UCSD-AML1 (cell line): ENCODE data around the gene NCKIPSD.
"Not testable (repeated sequence)": the region's sequence is repeated elsewhere in the genome, so short reads cannot be mapped to it uniquely, and the experiment has no call there.

ENCODE experiments used
- DNase-seq: peaks from one replicate; lab custom pipeline; 2025; ENCODE audit not compliant: unreplicated experiment; lab: John Stamatoyannopoulos, UW

The NCKIPSD gene

DNA sequence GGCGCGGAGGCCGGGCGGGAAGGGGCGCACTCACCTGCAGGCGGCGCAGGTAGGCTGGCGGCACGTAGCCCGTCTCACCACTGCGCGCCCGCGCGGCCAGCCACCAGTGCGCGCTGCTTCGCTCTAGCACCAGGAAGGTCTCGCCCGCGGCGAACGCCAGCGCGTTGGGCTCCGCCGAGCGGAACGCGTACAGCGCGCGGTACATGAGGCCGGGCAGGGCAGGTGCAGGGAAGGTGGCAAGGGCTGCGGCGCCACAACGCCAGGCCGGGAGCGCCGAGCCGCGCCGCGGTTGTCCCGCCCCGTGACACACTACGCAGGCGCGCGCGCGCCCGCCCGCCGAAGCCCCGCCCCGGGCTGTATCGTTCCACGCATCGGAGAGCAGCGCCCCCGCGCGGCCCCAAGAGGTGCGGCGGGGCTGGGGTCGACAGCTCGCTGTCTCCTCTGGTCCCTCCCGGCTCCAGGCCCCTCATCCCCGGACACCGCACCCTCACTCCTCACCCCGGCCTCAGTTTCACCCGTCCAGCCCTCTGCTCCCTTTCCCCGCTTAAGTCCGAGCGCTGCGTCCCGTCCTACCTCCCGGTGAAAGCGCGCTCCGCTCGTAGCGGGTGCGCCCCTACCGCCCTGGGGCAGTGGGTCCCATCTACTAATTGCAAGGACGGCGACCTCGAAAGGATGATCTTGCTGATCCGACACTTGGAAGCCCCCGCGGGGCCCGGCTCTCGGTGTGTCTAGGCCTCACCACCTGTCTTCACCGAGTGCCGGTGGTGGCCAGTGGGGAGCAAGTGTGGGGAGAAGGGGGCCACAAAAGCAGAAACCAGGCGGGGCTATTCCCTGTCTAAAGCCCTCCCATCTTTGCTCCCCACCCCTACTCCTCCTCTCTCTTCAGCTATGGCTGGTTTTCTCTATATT is at the start of gene NCKIPSD:
TSS of gene NCKIPSD (minus strand) at position 313 of the 909 bp plus-strand sequence. CDS start at position 205, 108 bp downstream.
- peak; percentile 91 for DNase-seq

DNA sequence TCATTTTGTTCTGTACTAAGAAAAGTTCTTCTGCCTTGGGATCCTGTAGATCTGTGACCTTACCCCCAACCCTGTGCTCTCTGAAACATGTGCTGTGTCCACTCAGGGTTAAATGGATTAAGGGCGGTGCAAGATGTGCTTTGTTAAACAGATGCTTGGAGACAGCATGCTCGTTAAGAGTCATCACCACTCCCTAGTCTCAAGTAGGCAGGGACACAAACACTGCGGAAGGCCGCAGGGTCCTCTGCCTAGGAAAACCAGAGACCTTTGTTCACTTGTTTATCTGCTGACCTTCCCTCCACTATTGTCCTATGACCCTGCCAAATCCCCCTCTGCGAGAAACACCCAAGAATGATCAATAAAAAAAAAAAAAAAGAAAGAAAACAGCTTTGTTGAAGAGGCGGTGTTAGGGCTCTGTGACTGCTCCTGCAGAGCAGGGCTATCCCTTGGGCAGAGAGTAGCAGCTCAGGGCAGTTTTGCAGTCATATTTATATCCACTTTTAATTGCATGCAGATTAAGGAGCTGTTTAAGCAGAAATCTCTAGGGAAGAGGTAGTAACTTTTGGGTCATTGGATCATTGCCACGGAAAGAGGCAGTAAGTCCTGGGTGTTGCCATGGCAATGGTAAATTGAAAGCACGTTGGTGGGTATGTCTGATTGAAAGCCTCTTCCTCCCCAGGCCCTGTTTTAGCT is 49.5 kb upstream of the NCKIPSD start:
- not testable (repeated sequence) for DNase-seq

DNA sequence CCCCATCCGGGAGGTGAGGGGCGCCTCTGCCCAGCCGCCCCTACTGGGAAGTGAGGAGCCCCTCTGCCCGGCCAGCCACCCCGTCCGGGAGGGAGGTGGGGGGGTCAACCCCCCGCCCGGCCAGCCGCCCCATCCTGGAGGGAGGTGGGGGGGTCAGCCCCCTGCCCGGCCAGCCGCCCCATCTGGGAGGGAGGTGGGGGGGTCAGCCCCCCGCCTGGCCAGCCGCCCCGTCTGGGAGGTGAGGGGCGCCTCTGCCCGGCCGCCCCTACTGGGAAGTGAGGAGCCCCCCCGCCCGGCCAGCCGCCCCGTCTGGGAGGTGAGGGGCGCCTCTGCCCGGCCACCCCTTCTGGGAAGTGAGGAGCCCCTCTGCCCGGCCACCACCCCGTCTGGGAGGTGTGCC is 48.8 kb upstream of the NCKIPSD start:
- not testable (repeated sequence) for DNase-seq

DNA sequence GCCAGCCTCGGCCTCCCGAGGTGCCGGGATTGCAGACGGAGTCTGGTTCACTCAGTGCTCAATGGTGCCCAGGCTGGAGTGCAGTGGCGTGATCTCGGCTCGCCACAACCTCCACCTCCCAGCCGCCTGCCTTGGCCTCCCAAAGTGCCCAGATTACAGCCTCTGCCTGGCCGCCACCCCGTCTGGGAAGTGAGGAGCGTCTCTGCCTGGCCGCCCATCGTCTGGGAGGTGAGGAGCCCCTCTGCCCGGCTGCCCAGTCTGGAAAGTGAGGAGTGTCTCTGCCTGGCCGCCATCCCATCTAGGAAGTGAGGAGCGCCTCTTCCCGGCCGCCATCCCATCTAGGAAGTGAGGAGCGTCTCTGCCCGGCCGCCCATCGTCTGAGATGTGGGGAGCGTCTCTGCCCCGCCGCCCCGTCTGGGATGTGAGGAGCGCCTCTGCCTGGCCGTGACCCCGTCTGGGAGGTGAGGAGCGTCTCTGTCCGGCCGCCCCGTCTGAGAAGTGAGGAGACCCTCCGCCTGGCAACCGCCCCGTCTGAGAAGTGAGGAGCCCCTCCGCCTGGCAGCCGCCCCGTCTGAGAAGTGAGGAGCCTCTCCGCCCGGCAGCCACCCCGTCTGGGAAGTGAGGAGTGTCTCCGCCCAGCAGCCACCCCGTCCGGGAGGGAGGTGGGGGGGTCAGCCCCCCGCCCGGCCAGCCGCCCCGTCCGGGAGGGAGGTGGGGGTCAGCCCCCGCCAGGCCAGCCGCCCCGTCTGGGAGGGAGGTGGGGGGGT is 48.2 kb upstream of the NCKIPSD start:
- DNase-seq = not testable (repeated sequence)

DNA sequence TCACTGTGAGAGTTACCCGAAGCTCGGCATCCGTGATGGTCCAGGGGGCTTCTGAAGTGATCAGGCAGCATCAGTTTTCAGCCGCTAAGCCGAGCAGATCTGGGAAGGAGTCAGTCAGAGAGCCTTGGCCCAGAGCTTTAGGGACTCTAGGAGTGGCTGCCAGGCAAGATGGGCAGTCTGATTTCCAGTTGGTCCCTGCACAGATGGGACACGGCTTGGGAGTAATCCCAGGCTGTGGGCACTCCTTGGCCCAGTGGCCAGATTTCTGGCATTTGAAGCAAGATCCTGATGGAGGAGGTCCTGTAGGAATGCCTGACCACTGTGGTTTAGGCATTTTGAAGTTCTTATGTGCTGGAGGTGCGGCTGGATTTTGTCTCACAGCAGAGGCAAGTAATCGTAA is 41.8 kb upstream of the NCKIPSD start:
- DNase-seq = no peak

DNA sequence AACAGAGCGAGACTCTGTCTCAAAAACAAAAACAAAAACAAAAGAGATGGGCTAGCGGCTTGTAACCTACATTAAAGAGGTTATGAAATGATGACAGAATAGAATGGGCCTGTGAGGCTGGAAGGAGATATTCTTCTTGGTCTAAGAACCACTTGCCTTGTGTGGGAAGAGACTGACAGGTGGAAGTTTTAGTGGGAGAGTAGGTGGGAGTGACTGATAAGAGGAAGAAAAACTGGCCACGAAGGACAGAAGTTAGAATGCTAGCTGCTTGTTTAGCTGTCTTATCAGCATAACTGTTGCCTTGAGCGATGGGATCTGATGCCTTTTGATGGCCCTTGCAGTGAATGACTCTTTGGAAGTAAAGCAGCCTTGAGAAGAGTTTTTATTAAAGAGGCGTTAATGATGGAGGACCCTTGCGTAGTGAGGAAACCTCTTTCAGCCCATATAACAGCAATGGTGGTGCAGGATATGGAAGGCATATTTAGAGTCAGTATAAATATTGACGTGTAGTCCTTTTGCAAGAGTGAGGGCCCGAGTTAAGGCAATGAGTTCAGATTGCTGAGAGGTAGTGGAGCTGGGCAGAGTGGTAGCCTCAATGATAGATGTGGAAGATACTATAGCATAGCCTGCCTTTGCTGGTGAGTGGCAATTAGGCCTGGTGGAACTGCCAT is 39.6 kb upstream of the NCKIPSD start:
- not testable (repeated sequence) for DNase-seq

DNA sequence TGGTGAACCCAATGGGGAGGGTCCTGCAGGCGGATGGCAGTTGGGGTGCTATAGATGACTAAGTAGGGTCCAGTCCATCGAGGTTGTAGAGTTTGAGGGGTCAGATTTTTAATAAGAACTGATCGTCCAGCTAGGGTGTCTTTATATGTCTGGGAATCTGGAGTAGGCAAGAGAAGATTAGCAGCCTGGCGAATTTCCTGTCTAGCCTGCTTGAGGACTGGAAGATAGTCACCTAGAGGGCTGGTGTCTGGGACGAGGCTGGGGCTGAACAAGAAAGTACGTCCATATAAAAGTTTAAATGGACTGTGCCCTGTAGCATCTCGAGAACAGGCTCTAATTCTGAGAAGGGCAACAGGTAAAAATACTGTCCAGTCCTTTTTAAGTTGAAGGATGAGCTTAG is 38.0 kb upstream of the NCKIPSD start:
- DNase-seq = no peak

DNA sequence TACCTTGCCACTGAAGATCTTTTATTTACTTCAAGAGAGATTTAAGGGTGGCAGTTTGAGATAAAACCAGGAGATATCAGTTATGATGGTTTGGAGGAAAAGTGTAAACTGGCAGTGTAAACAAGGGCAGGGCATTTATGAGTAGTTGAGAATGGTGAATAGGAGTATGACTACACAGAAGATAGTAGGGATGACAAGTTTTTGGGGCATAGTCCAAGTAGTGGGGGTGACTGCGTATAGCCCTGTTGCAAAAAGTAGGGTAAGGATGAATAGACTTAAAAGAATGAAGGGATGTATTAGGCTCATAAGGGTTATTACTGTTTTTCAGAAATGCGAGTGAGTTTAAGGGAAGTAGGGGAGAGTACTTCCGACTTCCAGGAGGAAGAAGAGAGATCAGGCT is 37.6 kb upstream of the NCKIPSD start:
- DNase-seq = not testable (repeated sequence)

DNA sequence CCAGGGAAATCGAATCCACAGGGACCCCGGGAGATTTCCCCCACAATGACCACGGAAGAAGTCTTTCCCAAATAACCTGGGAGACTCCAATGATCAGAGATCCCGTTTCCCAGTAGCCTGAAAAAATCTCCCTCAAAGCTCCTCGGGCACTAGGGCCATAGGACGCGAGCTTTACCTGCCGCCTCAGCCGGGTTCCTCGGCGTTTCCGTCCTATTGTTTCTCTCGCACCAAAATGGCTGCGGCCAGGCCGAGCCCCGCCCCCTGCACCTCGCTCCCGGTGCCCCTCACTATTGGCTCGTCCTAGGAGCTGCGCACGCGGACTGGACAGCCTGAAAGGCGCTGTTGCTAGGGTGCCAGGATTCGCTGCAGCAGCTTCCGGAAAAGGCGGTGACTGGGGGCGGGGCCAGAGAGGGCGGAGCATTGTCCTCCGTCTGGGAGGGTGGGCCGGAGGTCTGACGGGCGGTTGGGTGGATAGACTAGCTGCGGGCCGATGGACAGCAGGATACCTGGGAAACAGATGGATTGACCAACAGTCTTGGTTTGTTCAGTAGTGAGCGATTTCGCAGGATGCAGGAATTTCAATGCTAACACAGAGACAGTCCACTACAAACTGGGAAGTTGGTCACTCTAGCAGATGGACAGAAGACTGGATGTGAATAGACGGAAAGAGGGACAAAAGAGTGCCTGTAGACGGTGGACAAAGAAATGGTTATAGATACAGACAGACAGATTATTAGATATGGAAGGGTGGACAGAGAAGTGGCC is 31.4 kb upstream of the NCKIPSD start, which contains the start of gene IP6K2:
TSS of gene IP6K2 (minus strand) at position 240 of the 765 bp plus-strand sequence. CDS start 21,930 bp downstream, outside the sequence.
- DNase-seq = peak; percentile 98

DNA sequence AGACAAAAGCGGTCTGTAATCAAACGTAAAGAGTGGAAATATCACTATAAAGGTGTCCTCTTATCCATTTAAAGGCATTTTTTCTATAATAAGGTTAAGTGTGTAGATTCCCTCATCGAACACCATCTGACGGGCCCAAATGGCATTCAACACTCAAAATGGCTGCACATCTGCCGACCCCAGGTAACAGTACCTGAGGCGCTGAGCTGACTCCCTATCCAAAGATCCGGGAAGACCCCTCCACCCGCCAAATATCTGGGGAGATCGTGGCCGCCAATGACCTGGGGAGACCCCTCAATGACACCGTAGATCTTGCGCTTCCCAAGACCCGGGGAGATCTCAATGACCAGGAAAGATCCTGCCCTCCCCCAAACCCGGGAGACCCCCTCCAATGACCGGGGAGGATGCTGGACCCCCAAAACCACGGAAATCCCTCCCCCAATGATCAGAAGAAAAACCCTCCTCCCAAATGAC is 30.8 kb upstream of the NCKIPSD start:
- DNase-seq = peak; percentile 43

DNA sequence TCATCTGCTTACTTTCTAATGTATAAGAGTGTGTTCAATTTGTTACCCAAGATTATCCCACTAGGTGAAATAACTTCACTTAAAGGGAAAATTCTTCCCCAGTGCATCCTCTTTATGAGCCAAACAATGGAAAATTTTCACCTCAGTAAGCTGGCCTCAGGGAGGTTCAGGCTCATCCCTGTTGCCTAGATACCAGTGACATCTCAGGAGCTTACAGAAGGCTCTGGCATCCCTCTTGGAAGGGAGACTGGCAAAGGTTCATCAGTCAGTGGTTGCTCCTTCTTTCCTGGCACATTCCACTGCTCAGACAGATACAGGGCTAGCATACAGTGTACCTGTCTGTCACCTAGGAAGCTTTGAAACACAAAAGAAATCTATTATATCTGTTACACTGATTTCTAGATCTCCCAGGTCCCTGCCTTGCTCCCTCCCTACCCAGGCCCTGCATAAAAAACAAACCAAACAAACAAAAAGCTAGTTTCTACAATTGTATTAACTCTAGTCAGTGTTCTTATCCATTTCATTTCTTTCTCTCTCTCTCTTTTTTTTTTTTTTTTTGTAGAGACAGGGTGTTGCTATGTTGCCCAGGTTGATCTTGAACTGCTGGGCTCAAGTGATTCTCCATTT is 29.6 kb upstream of the NCKIPSD start:
- DNase-seq = no peak

DNA sequence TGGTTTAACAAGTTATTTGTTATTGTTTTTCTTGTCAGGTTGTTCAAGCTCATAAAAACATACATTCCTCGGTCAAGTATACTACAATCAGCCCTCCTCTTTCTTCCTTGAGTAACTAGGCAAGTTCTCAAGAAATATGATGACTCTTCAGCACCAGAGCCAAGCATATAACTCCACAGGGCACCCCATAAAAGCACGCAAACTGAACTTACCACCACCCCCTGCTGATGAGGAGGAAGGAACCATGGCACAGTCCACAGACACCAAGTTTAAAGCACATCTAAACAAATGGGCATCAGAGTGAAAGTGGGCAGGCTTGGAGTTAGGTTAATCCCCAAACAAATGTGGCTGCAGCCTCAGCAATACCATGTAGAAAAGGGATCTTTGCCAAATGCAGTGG is 26.0 kb upstream of the NCKIPSD start:
- DNase-seq = no peak

DNA sequence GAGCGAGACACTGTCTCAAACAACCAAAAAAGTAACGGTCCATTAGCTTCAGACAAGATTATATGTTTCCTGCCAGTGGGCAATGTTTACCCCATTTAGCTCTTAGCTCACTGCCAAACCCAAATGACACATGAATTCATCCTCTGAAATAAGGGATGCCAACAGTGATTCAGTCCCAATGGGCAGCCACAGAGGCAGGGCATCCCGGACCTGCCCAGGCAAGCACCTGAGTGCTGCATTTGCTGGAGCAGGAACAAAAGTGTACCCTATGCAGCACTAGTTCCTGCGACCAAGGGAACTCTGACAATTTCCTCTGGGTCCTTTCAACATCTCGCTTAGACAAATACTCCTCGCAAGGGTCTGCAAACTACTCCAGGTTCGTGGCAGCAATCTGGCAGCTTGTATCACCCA is 23.3 kb upstream of the NCKIPSD start:
- no peak for DNase-seq

DNA sequence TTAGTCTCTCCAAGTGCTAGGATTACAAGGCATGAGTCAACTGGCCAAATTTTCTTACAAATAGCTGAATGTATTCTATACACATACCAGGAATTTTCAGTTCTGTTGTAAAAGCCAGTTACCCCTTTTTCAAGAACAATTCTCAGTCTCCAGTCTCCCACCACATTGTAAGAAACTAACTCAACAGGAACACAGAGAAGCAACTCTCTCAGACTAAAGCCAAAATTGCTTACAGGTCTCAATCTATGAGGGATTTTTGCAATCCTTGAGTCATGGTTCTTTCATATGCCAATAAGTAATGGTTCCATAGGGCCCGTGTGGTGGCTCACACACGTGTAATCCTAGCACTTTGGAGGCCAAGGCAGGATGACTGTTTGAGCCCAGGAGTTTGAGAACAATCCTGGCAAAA is 22.8 kb upstream of the NCKIPSD start:
- no peak for DNase-seq

DNA sequence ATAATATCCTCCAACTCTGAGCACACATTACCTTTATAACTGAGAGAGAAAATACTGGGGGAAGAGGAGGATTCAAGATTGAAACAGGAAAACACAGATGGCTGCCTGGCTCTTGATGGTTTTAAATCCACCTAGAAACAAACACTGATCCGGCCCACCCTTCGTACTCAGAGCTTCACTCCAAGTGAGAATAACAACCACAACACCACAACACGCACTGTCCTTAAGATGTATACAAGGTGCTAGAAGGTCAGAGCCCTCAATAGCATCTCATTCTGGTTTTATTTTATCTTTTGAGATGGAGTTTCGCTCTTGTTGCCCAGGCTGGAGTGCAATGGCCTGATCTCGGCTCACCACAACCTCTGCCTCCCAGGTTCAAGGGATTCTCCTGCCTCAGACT is 21.4 kb upstream of the NCKIPSD start:
- no peak for DNase-seq

DNA sequence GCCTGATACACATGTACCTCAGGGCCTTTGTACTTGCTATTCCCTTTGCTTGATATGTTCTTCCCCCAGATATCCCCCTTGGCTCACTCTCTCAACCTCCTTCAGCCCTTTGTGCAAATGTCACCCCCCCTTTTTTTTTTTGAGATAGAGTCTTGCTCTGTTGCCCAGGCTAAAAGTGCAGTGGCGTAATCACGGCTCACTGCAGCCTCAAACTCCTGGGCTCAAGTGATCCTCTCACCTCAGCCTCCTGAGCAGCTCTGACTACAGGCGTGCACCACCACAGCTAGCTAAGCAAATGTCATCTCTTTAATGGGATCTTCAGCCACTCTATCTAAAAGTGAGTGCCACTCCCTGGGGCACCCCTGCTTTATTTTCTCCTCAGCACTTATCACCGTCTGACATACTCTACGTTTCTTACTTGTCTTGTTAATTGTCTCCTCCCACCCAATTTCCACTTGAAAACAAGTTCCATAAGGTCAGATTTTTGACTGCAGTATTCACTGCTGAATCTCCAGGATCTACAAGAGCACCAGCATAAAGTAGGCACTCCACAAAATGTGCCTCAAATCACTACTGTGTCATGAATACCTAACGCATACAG is 16.7 kb upstream of the NCKIPSD start:
- DNase-seq = no peak

DNA sequence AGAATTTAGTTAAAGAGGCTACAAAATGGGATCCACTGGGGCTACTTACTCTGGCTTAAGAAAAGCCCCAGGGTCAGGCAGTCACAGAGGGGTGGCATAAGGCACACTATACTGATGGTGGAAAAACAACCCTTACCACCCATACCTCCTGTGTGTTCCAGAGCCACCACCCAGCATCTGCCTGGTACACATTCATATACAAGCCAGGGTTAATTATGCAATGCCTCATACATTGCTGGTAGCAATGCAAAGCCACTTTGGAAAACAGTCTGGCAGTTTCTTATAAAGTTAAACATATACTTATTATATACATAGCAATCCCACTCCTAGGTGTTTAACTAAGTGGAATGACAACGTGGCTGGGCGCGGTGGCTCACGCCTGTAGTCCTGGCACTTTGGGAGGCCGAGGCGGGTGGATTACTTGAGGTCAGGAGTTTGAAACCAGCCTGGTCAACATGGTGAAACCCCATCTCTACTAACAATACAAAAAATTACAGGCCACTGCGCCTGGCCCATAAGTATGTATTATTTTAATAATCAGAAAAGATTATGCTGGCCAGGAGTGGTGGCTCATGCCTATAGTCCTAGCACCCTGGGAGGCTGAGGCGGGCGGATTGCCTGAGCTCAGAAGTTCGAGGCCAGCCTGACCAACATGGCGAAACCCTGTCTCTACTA is 15.2 kb upstream of the NCKIPSD start:
- DNase-seq = no peak

DNA sequence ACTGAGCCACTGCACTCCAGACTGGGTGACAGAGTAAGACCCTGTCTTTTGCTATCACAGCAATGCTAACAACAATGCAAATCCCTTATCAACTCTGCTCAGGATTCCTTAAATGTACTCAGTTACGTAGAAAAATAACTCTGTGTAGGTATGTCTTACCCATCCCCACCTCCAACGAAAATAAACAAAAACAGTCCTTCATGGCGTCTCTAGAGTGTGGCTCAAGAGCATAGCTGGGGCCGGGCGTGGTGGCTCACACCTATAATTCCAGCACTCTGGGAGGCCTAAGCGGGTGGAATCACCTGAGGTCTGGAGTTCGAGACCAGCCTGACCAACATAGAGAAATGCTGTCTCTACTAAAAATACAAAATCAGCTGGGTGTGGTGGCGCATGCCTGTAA is 13.2 kb upstream of the NCKIPSD start:
- DNase-seq = no peak
